HEK293T (cell line): ENCODE data around the gene GPR151.

Experiments
- BHLHE40 ChIP-seq: fragments of 450-650 bp; IDR thresholded peaks from 2 replicates; pipeline ENCODE4 v1.6.1; 2016; ENCODE audit warnings: mild to moderate bottlenecking, moderate library complexity, borderline replicate concordance
- CTBP1 ChIP-seq: fragments of 450-650 bp; IDR thresholded peaks from 2 replicates; pipeline ENCODE4 v1.6.1; 2016; ENCODE audit warnings: borderline replicate concordance
- L3MBTL2 ChIP-seq: fragments of 450-650 bp; conservative IDR thresholded peaks from 2 replicates; pipeline ENCODE4 v1.6.1; 2016; ENCODE audit warnings: mild to moderate bottlenecking
- NFRKB ChIP-seq: fragments of 450-650 bp; IDR thresholded peaks from 2 replicates; pipeline ENCODE4 v1.6.1; 2016; ENCODE audit warnings: mild to moderate bottlenecking, moderate library complexity
- SP1 ChIP-seq: fragments of 450-650 bp; IDR thresholded peaks from 2 replicates; pipeline ENCODE4 v1.6.1; 2017
- ZNF384 ChIP-seq: fragments of 450-650 bp; IDR thresholded peaks from 2 replicates; pipeline ENCODE4 v1.6.1; 2016

DNA sequence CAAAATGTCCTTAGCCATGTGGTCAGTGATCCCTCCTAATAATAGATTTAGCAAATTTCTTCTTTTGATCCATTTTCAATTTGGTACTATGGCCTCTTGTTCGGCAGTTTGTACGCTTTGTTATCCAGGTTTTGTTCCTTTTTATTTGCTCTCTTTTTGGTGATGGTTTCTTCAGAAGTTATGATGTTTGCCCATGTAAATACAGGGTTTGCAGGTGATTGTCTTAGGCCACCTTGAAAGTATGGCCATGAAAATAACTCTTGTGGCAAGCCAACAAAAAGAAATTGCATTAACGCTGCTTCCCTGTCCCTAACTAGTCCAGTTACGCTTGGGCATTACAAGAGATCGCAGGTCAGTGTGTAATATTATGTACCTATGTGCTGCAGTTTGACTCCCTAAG lies 8.6 kb downstream of the GPR151 start:
- TF ChIP-seq L3MBTL2 (no peak), NFRKB (no peak), BHLHE40 (no peak), SP1 (no peak), ZNF384 (no peak), CTBP1 (no peak)
